NT2/D1 (cell line): ENCODE data around the gene RIC1.

Experiments used
- SUZ12 ChIP-seq: IDR thresholded peaks from 2 replicates; pipeline ENCODE4 v1.6.1; 2011; ENCODE audit not compliant: insufficient read length, insufficient read depth; ENCODE audit errors: extremely low read depth
- YY1 ChIP-seq: IDR thresholded peaks from 2 replicates; pipeline ENCODE4 v1.6.1; 2011; ENCODE audit not compliant: insufficient read length, insufficient read depth
- ZNF274 ChIP-seq: IDR thresholded peaks from 2 replicates; pipeline ENCODE4 v1.6.1; 2011; ENCODE audit warnings: mild to moderate bottlenecking, low read depth, low read length

- no peak for TF ChIP-seq YY1
- TF ChIP-seq ZNF274, result no peak
- TF ChIP-seq SUZ12, result no peak
Observed at GRCh38 chr9:5818424-5819142, 189.7 kb downstream of the RIC1 start.
